ENCODE measurements around the gene PER1. TPM values are rescaled to one million over a fixed set of nuclear protein-coding genes. Genes with fewer than 3 reads are reported as not detected.

PER1 gene
- total RNA-seq, 1 experiment from 2014 or later, result 47.1 TPM

- Histone ChIP-seq H3K9me3 (ENCODE audit: low read depth, low read length, poor library complexity, severe bottlenecking) (no peaks in the 10 kb centered on the region), H3K4me3 (ENCODE audit: low read depth, low read length, poor library complexity, severe bottlenecking) (no peak overlapping the region), H3K27ac (ENCODE audit: low read depth, low read length, poor library complexity, severe bottlenecking) (no peak overlapping the region), H3K36me3 (ENCODE audit: insufficient read depth, low read length, poor library complexity, severe bottlenecking) (no peaks in the 10 kb centered on the region), H3K27me3 (replicated peaks; ENCODE audit: insufficient read depth, low read depth, low read length, poor library complexity) (no peaks in the 10 kb centered on the region), H3K4me1 (ENCODE audit: insufficient read depth, low read length, poor library complexity, severe bottlenecking) (peaks cover 3% of the 10 kb centered on the region)
- CTCF ChIA-PET, result interaction anchor here (0.8 kb wide), 1 partner anchor 13 kb away, joined by 5 read pairs; no protein-coding TSS in a partner anchor
- TF ChIP-seq EZH2 (IDR thresholded peaks at IDR 0.05; ENCODE audit: borderline replicate concordance, low read depth, low read length, poor library complexity, severe bottlenecking), result no peak
- no peak for TF ChIP-seq CTCF (conservative IDR thresholded peaks at IDR 0.05; ENCODE audit: low read depth, low read length)
- POLR2A ChIA-PET (ENCODE audit: low non-redundant PET), result no interaction called here
- no TSS peak for BruUV-seq (replicated peaks)
- intact Hi-C loops (cut with micrococcal nuclease; ENCODE audit: unreplicated experiment), result no loop called here
- DNase-seq (ENCODE audit: low spot score), result no peak
Observed at GRCh38 chr17:8104911-8105310, 47.3 kb downstream of the PER1 start.

- TF ChIP-seq CTCF (conservative IDR thresholded peaks at IDR 0.05; ENCODE audit: low read depth, low read length), result no peak
- TF ChIP-seq EZH2 (IDR thresholded peaks at IDR 0.05; ENCODE audit: borderline replicate concordance, low read depth, low read length, poor library complexity, severe bottlenecking), result no peak
- no peaks in the 10 kb centered on the region for H3K4me1 ChIP-seq (ENCODE audit: insufficient read depth, low read length, poor library complexity, severe bottlenecking)
- H3K9me3 ChIP-seq (ENCODE audit: low read depth, low read length, poor library complexity, severe bottlenecking), result no peaks in the 10 kb centered on the region
- no peak overlapping the region for H3K27ac ChIP-seq (ENCODE audit: low read depth, low read length, poor library complexity, severe bottlenecking)
- no peak for DNase-seq (ENCODE audit: low spot score)
- no TSS peak for BruUV-seq (replicated peaks)
- H3K36me3 ChIP-seq (ENCODE audit: insufficient read depth, low read length, poor library complexity, severe bottlenecking), result no peaks in the 10 kb centered on the region
- intact Hi-C loops (cut with micrococcal nuclease; ENCODE audit: unreplicated experiment), result no loop called here
- no peaks in the 10 kb centered on the region for H3K27me3 ChIP-seq (replicated peaks; ENCODE audit: insufficient read depth, low read depth, low read length, poor library complexity)
- POLR2A ChIA-PET (ENCODE audit: low non-redundant PET), result no interaction called here
- H3K4me3 ChIP-seq (ENCODE audit: low read depth, low read length, poor library complexity, severe bottlenecking), result no peak overlapping the region
- CTCF ChIA-PET, result no interaction called here
Observed at GRCh38 chr17:8103549-8103948, 48.7 kb downstream of the PER1 start.

- Histone ChIP-seq H3K36me3 (ENCODE audit: insufficient read depth, low read length, poor library complexity, severe bottlenecking) (no peaks in the 10 kb centered on the region), H3K4me3 (ENCODE audit: low read depth, low read length, poor library complexity, severe bottlenecking) (no peak overlapping the region), H3K27me3 (replicated peaks; ENCODE audit: insufficient read depth, low read depth, low read length, poor library complexity) (no peaks in the 10 kb centered on the region), H3K27ac (ENCODE audit: low read depth, low read length, poor library complexity, severe bottlenecking) (no peak overlapping the region), H3K4me1 (ENCODE audit: insufficient read depth, low read length, poor library complexity, severe bottlenecking) (no peaks in the 10 kb centered on the region), H3K9me3 (ENCODE audit: low read depth, low read length, poor library complexity, severe bottlenecking) (no peaks in the 10 kb centered on the region)
- POLR2A ChIA-PET (ENCODE audit: low non-redundant PET), result interaction anchor here (0.7 kb wide), 1 partner anchor 22 kb away, joined by 4 read pairs; no protein-coding TSS in a partner anchor
- intact Hi-C loops (cut with micrococcal nuclease; ENCODE audit: unreplicated experiment), result no loop called here
- BruUV-seq (replicated peaks), result no TSS peak
- CTCF ChIA-PET, result no interaction called here
- no peak for TF ChIP-seq CTCF (conservative IDR thresholded peaks at IDR 0.05; ENCODE audit: low read depth, low read length)
- TF ChIP-seq EZH2 (IDR thresholded peaks at IDR 0.05; ENCODE audit: borderline replicate concordance, low read depth, low read length, poor library complexity, severe bottlenecking), result no peak
- DNase-seq (ENCODE audit: low spot score), result no peak
Observed at GRCh38 chr17:8101721-8102120, 50.5 kb downstream of the PER1 start.

Data from A673 (cell line).